GM12878 (cell line): Measurements from ENCODE around the gene MFNG. TPM values are rescaled to one million over a fixed set of nuclear protein-coding genes. Genes with fewer than 3 reads are reported as not detected.

Experiments
- ATAC-seq: fragments of 200-7000 bp; cut with Tn5 transposase; 3 replicates; pipeline ENCODE4 v1.9.1; 2020; ENCODE audit warnings: mild to moderate bottlenecking, moderate library complexity
- BruUV-seq: library from RNA; stranded (reverse); fragments of 400-500 nt; replicated peaks from 2 replicates; lab custom pipeline; 2021; lab: Mats Ljungman, UMichigan
- CTCF ChIA-PET: fragments of 300-600 bp; sonication (Branson Sonifier 250); formaldehyde crosslinking; extraction: SDS; loops from one replicate; lab custom pipeline; 2021; ENCODE audit warnings: inconsistent platforms; lab: Yijun Ruan, JAX
- POLR2A ChIA-PET: fragments of 350-600 bp; formaldehyde crosslinking; extraction: SDS; loops from one replicate; lab custom pipeline; 2021; ENCODE audit warnings: inconsistent platforms; lab: Charles Lee
- RAD21 ChIA-PET: fragments of 300-600 bp; sonication (Branson Sonifier 250); formaldehyde crosslinking; loops from one replicate; lab custom pipeline; 2023; ENCODE audit warnings: antibody characterized with exemption; ENCODE audit not compliant: unreplicated experiment; lab: Charles Lee
- SMC1A ChIA-PET: fragments of 300-600 bp; sonication (Branson Sonifier 250); formaldehyde crosslinking; loops from one replicate; lab custom pipeline; 2023; ENCODE audit not compliant: unreplicated experiment, uncharacterized antibody; lab: Charles Lee
- DNase-seq: peaks from one replicate; pipeline ENCODE4 v3.0.0-alpha.2; 2011; ENCODE audit warnings: low read depth, low spot score
- FAIRE-seq: peaks from 3 replicates; lab custom pipeline; 2011; peaks lifted over from hg19 to GRCh38; lab: Jason Lieb, UNC
- H2AFZ ChIP-seq: 2 replicates; pipeline ENCODE4 v1.6.0; 2011; ENCODE audit warnings: low read depth, low read length, control low read depth; ENCODE audit not compliant: control insufficient read depth
- H3K27ac ChIP-seq: 2 replicates; pipeline ENCODE4 v1.5.1; 2011; ENCODE audit warnings: control low read depth; ENCODE audit not compliant: control insufficient read depth, insufficient read depth
- H3K27me3 ChIP-seq, 2 experiments: replicated peaks in 1 of 2; 2 replicates each; pipeline versions ENCODE4 v1.6.0 to v1.6.1; 2011; ENCODE audit warnings: low read length in 1 of 2; ENCODE audit not compliant: control insufficient read depth in 2 of 2, insufficient read depth in 2 of 2
- H3K36me3 ChIP-seq, 2 experiments: 2 replicates each; pipeline ENCODE4 v1.5.1; 2011; ENCODE audit warnings: low read length in 1 of 2; ENCODE audit not compliant: control insufficient read depth in 2 of 2, insufficient read depth in 2 of 2
- H3K4me1 ChIP-seq: 2 replicates; pipeline ENCODE4 v1.6.1; 2011; ENCODE audit warnings: mild to moderate bottlenecking, low read length, moderate library complexity, mixed read lengths; ENCODE audit not compliant: control insufficient read depth, insufficient read depth
- H3K4me2 ChIP-seq: 2 replicates; pipeline ENCODE4 v1.6.0; 2011; ENCODE audit warnings: control low read depth; ENCODE audit not compliant: control insufficient read depth, insufficient read depth
- H3K4me3 ChIP-seq: fragments of 200-600 bp; sonication (generic); 2 replicates; pipeline ENCODE4 v1.5.1; 2016
- H3K79me2 ChIP-seq: 2 replicates; pipeline ENCODE4 v1.6.0; 2011; ENCODE audit warnings: low read length; ENCODE audit not compliant: control insufficient read depth, insufficient read depth
- H3K9ac ChIP-seq: 2 replicates; pipeline ENCODE4 v1.8.0; 2011; ENCODE audit warnings: low read length, control low read depth, mixed read lengths; ENCODE audit not compliant: control insufficient read depth, insufficient read depth
- H3K9me3 ChIP-seq: replicated peaks from 3 replicates; pipeline ENCODE4 v1.5.1; 2011; ENCODE audit warnings: mild to moderate bottlenecking, low read length; ENCODE audit not compliant: control insufficient read depth, insufficient read depth
- H4K20me1 ChIP-seq: 2 replicates; pipeline ENCODE4 v1.6.0; 2011; ENCODE audit not compliant: control insufficient read depth, insufficient read depth
- CHD1 ChIP-seq: IDR thresholded peaks from 2 replicates; pipeline ENCODE4 v1.6.1; 2012; ENCODE audit warnings: low read depth, low read length, improper control_type of control experiment
- NR2F1 ChIP-seq: fragments of 450-650 bp; conservative IDR thresholded peaks from 2 replicates; pipeline ENCODE4 v1.6.1; 2017; ENCODE audit warnings: mild to moderate bottlenecking
- SIX5 ChIP-seq: IDR thresholded peaks from 2 replicates; pipeline ENCODE4 v1.6.1; 2011; ENCODE audit warnings: mild to moderate bottlenecking, low read depth, low read length, moderate library complexity; ENCODE audit not compliant: severe bottlenecking
- TCF3 ChIP-seq: IDR thresholded peaks from 2 replicates; pipeline ENCODE4 v1.6.1; 2012; ENCODE audit warnings: low read depth, mild to moderate bottlenecking, low read length, borderline replicate concordance; ENCODE audit not compliant: insufficient read depth
- YBX1 ChIP-seq: fragments of 450-650 bp; IDR thresholded peaks from 2 replicates; pipeline ENCODE4 v1.6.1; 2016; ENCODE audit warnings: antibody characterized with exemption
- ZNF217 ChIP-seq: fragments of 450-650 bp; IDR thresholded peaks from 2 replicates; pipeline ENCODE4 v1.6.1; 2017; ENCODE audit warnings: antibody characterized with exemption, mild to moderate bottlenecking
- WGBS: methylation state at CpG from one replicate; pipeline ENCODE4 v1.1.6; 2016; ENCODE audit warnings: low lambda C conversion rate; ENCODE audit not compliant: insufficient replicate concordance, insufficient coverage; ENCODE audit errors: missing lambda C conversion rate; 5-methylcytosine and 5-hydroxymethylcytosine counted together
- in situ Hi-C: fragments of 300-500 bp; cut with MboI; formaldehyde crosslinking; loops from 9 replicates; pipeline ENCODE4 v1.14.3; 2018; ENCODE audit warnings: mixed read lengths
- intact Hi-C: fragments of 100-400 bp; cut with micrococcal nuclease; formaldehyde crosslinking; loops from one replicate; pipeline ENCODE4 v1.14.2; 2022; ENCODE audit not compliant: unreplicated experiment
- polyA plus RNA-seq, 11 experiments: library from polyadenylated mRNA; depleted of rRNA in 4 of 11; unstranded in 6 of 11; stranded (reverse) in 5 of 11; fragments of >200 nt; fragmentation: Nextera tagmentation in 4 of 11; fragmentation: Illumina TruSeq in 1 of 11; extraction: Ambion mirVana in 4 of 11; extraction: Trizol in 1 of 11; gene quantifications; 1 replicate in 1 of 11; 2 replicates in 10 of 11; pipeline versions ENCODE4 v1.2.1 to v1.2.3, GENCODE V29; 2011 to 2016; ENCODE audit warnings: inconsistent platforms in 2 of 11, missing spikeins in 2 of 11, low read depth in 1 of 11
- total RNA-seq, 4 experiments: library from RNA; depleted of rRNA in 3 of 4; stranded (reverse); fragments of >200 nt in 3 of 4; fragmentation: Illumina TruSeq in 1 of 4; extraction: Trizol in 1 of 4; gene quantifications; 2 replicates each; pipeline versions ENCODE4 v1.2.1 to v1.2.3, GENCODE V29; 2013 to 2021
- TF ChIP-seq, protein P1 (sequence below): fragments of 450-650 bp; IDR thresholded peaks from 2 replicates; pipeline ENCODE4 v1.6.1; 2017; ENCODE audit warnings: mild to moderate bottlenecking
- TF ChIP-seq, protein P2 (sequence below): fragments of 450-650 bp; IDR thresholded peaks from 2 replicates; pipeline ENCODE4 v1.6.1; 2017; ENCODE audit warnings: antibody characterized with exemption, mild to moderate bottlenecking, moderate library complexity
- TF ChIP-seq, protein P3 (sequence below): IDR thresholded peaks from 2 replicates; pipeline ENCODE4 v1.6.1; 2011; ENCODE audit warnings: mild to moderate bottlenecking, low read depth, low read length, moderate library complexity; ENCODE audit not compliant: insufficient replicate concordance

Gene MFNG
- total and polyA plus RNA-seq, 10 of the 15 experiments (the other 5 are each of a cell fraction or from before 2014, with no cell fraction given): 11.5 to 117 (median 68.5) TPM

DNA sequence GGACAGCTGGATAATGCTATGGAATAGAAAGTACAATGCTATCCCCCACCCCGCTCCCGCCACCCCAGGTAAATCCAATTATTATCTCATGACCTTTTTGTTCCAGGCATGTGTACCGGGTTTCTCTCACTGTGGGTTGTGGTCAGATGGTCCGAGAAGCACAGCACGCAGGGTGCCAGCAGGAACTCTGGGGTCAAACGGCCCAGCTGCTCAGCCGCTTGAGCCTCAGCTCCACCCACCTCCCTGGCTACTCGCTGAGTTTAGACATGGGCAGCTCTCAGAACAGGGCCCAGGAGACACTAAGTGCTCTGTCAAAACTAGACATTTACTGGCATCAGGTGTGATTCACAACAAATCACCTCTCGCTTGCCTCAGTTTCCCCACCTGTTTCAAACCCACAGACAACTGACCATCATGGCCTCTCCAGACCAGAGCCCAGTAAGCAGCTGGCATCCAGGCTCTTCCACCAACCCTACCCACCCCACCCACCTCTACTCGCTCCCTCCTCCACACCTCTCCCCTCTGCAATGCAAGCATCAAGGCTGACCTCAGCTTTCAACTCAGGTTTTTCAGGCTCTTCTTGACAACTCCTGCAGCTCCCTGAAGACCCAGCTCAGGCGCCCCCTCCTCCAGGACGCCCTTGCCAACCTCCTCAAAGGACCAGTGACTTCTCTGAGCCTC is 13.0 kb upstream of the MFNG start:
- 23% methylated on average over 12 of the region's 12 CpGs for WGBS
- TF ChIP-seq, protein P1, sequence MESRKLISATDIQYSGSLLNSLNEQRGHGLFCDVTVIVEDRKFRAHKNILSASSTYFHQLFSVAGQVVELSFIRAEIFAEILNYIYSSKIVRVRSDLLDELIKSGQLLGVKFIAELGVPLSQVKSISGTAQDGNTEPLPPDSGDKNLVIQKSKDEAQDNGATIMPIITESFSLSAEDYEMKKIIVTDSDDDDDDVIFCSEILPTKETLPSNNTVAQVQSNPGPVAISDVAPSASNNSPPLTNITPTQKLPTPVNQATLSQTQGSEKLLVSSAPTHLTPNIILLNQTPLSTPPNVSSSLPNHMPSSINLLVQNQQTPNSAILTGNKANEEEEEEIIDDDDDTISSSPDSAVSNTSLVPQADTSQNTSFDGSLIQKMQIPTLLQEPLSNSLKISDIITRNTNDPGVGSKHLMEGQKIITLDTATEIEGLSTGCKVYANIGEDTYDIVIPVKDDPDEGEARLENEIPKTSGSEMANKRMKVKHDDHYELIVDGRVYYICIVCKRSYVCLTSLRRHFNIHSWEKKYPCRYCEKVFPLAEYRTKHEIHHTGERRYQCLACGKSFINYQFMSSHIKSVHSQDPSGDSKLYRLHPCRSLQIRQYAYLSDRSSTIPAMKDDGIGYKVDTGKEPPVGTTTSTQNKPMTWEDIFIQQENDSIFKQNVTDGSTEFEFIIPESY: no peak
- TF ChIP-seq CHD1 (no peak), ZNF217 (no peak), SIX5 (no peak), YBX1 (no peak), NR2F1 (peak; percentile 42; the same call in 1 of the 2 replicates), TCF3 (no peak)
- TF ChIP-seq, protein P2, sequence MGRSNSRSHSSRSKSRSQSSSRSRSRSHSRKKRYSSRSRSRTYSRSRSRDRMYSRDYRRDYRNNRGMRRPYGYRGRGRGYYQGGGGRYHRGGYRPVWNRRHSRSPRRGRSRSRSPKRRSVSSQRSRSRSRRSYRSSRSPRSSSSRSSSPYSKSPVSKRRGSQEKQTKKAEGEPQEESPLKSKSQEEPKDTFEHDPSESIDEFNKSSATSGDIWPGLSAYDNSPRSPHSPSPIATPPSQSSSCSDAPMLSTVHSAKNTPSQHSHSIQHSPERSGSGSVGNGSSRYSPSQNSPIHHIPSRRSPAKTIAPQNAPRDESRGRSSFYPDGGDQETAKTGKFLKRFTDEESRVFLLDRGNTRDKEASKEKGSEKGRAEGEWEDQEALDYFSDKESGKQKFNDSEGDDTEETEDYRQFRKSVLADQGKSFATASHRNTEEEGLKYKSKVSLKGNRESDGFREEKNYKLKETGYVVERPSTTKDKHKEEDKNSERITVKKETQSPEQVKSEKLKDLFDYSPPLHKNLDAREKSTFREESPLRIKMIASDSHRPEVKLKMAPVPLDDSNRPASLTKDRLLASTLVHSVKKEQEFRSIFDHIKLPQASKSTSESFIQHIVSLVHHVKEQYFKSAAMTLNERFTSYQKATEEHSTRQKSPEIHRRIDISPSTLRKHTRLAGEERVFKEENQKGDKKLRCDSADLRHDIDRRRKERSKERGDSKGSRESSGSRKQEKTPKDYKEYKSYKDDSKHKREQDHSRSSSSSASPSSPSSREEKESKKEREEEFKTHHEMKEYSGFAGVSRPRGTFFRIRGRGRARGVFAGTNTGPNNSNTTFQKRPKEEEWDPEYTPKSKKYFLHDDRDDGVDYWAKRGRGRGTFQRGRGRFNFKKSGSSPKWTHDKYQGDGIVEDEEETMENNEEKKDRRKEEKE: no peak
- TF ChIP-seq, protein P3, sequence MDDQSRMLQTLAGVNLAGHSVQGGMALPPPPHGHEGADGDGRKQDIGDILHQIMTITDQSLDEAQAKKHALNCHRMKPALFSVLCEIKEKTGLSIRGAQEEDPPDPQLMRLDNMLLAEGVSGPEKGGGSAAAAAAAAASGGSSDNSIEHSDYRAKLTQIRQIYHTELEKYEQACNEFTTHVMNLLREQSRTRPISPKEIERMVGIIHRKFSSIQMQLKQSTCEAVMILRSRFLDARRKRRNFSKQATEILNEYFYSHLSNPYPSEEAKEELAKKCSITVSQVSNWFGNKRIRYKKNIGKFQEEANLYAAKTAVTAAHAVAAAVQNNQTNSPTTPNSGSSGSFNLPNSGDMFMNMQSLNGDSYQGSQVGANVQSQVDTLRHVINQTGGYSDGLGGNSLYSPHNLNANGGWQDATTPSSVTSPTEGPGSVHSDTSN: no peak
- TF ChIP-seq, all 136 proteins: peak for 1
- FAIRE-seq (no peak), DNase-seq (no peak), ATAC-seq (no peak)
- RAD21 ChIA-PET: interaction anchor here (0.5 to 3.2 kb wide), 4 partner anchors 27 to 568 kb away, joined by 3 to 12 read pairs (median 4); no protein-coding TSS in a partner anchor
- H3K27ac ChIP-seq: no peak overlapping the region
- no peaks in the 10 kb centered on the region for H3K9me3 ChIP-seq
- CTCF ChIA-PET: interaction anchor here (0.6 to 11.5 kb wide), 6 partner anchors 13 to 169 kb away, joined by 3 to 75 read pairs (median 3); partner anchors contain the start of gene MFNG
- H2AFZ ChIP-seq: no peak overlapping the region
- H3K79me2 ChIP-seq: no peaks in the 10 kb centered on the region
- H4K20me1 ChIP-seq: no peaks in the 10 kb centered on the region
- H3K36me3 ChIP-seq: no peaks in the 10 kb centered on the region
- no peak overlapping the region for H3K9ac ChIP-seq
- no peak overlapping the region for H3K4me3 ChIP-seq
- SMC1A ChIA-PET: interaction anchor here (1.4 kb wide), 1 partner anchor 27 kb away, joined by 6 read pairs; no protein-coding TSS in a partner anchor
- in situ Hi-C loops: no loop called here
- no peaks in the 10 kb centered on the region for H3K4me1 ChIP-seq
- POLR2A ChIA-PET: interaction anchor here (0.5 kb wide), 1 partner anchor 683 kb away, joined by 3 read pairs; the partner anchor contains the start of gene PLA2G6
- intact Hi-C loops: no loop called here
- peaks cover 0 to 3% of the 10 kb centered on the region in 2 experiments; a peak in 2 of 4 replicates for H3K27me3 ChIP-seq
- no peak overlapping the region for H3K4me2 ChIP-seq
- no TSS peak for BruUV-seq
